Measurements from ENCODE around the gene MACROD2. TPM values are rescaled to one million over a fixed set of nuclear protein-coding genes. Genes with fewer than 3 reads are reported as not detected.

MACROD2 gene
- total and polyA plus RNA-seq, 4 donors = 0.66 to 10.5 (median 3.3) TPM

DNA sequence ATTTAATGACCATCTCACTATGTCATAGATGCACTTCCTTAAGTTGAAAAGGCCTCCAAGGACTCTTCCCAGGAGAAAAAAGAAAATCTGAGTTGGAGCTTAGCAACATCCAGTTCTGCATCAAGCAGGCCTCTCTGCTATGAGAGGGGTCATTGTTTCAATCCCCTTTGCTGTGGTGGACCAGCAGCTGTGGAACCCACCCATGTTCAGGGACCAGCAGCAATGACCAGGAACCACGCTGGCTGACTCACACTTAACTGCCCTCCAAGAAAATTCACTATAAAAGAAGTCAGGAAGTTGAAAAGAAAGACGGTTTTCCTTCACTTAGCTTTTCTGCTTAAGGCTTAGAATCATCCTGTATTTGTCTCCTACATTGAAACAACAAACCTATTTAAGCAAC is 1404.5 kb downstream of the MACROD2 start:
- 83% methylated on average over 2 of the region's 2 CpGs for WGBS
- TF ChIP-seq HNF4A (conservative IDR thresholded peaks at IDR 0.05) (no peak), FOXA1 (IDR thresholded peaks at IDR 0.05) (no peak), YY1 (IDR thresholded peaks at IDR 0.05) (no peak), REST (IDR thresholded peaks at IDR 0.05) (no peak), TAF1 (conservative IDR thresholded peaks at IDR 0.05) (no peak), RAD21 (IDR thresholded peaks at IDR 0.05) (no peak), HNF4G (IDR thresholded peaks at IDR 0.05) (no peak), GABPA (IDR thresholded peaks at IDR 0.05 in 1 of 2, conservative IDR thresholded peaks at IDR 0.05 in 1 of 2) (no peak), ATF3 (IDR thresholded peaks at IDR 0.05) (no peak), FOXA2 (IDR thresholded peaks at IDR 0.05) (no peak), MAX (IDR thresholded peaks at IDR 0.05) (no peak), SP1 (IDR thresholded peaks at IDR 0.05) (no peak), JUND (IDR thresholded peaks at IDR 0.05) (no peak), EGR1 (IDR thresholded peaks at IDR 0.05; ENCODE audit: low read depth in 2 of 2) (no peak), RXRA (IDR thresholded peaks at IDR 0.05) (no peak), NR2F2 (IDR thresholded peaks at IDR 0.05) (no peak)
- TF ChIP-seq, protein P1, sequence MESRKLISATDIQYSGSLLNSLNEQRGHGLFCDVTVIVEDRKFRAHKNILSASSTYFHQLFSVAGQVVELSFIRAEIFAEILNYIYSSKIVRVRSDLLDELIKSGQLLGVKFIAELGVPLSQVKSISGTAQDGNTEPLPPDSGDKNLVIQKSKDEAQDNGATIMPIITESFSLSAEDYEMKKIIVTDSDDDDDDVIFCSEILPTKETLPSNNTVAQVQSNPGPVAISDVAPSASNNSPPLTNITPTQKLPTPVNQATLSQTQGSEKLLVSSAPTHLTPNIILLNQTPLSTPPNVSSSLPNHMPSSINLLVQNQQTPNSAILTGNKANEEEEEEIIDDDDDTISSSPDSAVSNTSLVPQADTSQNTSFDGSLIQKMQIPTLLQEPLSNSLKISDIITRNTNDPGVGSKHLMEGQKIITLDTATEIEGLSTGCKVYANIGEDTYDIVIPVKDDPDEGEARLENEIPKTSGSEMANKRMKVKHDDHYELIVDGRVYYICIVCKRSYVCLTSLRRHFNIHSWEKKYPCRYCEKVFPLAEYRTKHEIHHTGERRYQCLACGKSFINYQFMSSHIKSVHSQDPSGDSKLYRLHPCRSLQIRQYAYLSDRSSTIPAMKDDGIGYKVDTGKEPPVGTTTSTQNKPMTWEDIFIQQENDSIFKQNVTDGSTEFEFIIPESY (IDR thresholded peaks at IDR 0.05) = no peak
- TF ChIP-seq, protein P2, sequence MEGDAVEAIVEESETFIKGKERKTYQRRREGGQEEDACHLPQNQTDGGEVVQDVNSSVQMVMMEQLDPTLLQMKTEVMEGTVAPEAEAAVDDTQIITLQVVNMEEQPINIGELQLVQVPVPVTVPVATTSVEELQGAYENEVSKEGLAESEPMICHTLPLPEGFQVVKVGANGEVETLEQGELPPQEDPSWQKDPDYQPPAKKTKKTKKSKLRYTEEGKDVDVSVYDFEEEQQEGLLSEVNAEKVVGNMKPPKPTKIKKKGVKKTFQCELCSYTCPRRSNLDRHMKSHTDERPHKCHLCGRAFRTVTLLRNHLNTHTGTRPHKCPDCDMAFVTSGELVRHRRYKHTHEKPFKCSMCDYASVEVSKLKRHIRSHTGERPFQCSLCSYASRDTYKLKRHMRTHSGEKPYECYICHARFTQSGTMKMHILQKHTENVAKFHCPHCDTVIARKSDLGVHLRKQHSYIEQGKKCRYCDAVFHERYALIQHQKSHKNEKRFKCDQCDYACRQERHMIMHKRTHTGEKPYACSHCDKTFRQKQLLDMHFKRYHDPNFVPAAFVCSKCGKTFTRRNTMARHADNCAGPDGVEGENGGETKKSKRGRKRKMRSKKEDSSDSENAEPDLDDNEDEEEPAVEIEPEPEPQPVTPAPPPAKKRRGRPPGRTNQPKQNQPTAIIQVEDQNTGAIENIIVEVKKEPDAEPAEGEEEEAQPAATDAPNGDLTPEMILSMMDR (IDR thresholded peaks at IDR 0.05; ENCODE audit: low read depth, low read length, missing input control) = no peak
- H3K4me3 ChIP-seq (ENCODE audit: low read depth in 1 of 3, low read length in 3 of 3) = no peak overlapping the region
- H3K9ac ChIP-seq (ENCODE audit: low read depth in 1 of 2, low read length in 2 of 2) = no peak overlapping the region
- no peaks in the 10 kb centered on the region for H3K27me3 ChIP-seq (ENCODE audit: control insufficient read depth in 4 of 4, insufficient read depth in 4 of 4, low read length in 3 of 4)
- H3K36me3 ChIP-seq (ENCODE audit: control insufficient read depth in 4 of 4, insufficient read depth in 3 of 4, low read depth in 1 of 4, low read length in 3 of 4) = no peaks in the 10 kb centered on the region
- no peaks in the 10 kb centered on the region for H3K4me1 ChIP-seq (ENCODE audit: control insufficient read depth in 4 of 4, insufficient read depth in 4 of 4, low read length in 3 of 4)
- H3K27ac ChIP-seq (ENCODE audit: low read depth in 1 of 2, low read length in 2 of 2) = no peak overlapping the region
- no peak for DNase-seq (ENCODE audit: low spot score)
- no peaks in the 10 kb centered on the region for H3K9me3 ChIP-seq (ENCODE audit: control insufficient read depth in 4 of 4, low read length in 3 of 4)

Measured in liver (tissue), 9 donors.